ENCODE measurements around the gene NOTO. TPM values are rescaled to one million over a fixed set of nuclear protein-coding genes. Genes with fewer than 3 reads are reported as not detected.

Gene NOTO
- total and polyA plus RNA-seq, 2 experiments from 2014 or later, result not detected

GRCh38 chr2:73227086-73227485 lies 24.7 kb downstream of the NOTO start:
- Histone ChIP-seq H3K4me1 (ENCODE audit: insufficient read depth) (no peaks in the 10 kb centered on the region), H2AFZ (no peak overlapping the region), H3K4me2 (no peak overlapping the region), H4K20me1 (ENCODE audit: insufficient read depth, poor library complexity, severe bottlenecking) (no peaks in the 10 kb centered on the region), H3K27ac (no peak overlapping the region), H3K4me3 (no peak overlapping the region), H3K27me3 (no peaks in the 10 kb centered on the region), H3K79me2 (no peaks in the 10 kb centered on the region), H3K36me3 (replicated peaks; ENCODE audit: insufficient read depth, low read depth) (no peaks in the 10 kb centered on the region), H3K9me3 (ENCODE audit: low read depth) (no peaks in the 10 kb centered on the region), H3K9me2 (replicated peaks; ENCODE audit: insufficient read depth) (no peaks in the 10 kb centered on the region)
- 91% methylated on average over 3 of the region's 3 CpGs for WGBS (ENCODE audit: low lambda C conversion rate, missing lambda C conversion rate)
- no peak for DNase-seq (ENCODE audit: low spot score)
- TF ChIP-seq CTCF (IDR thresholded peaks at IDR 0.05; ENCODE audit: poor library complexity) (no peak), EZH2 (IDR thresholded peaks at IDR 0.05; ENCODE audit: borderline replicate concordance) (no peak), EZH2phosphoT487 (IDR thresholded peaks at IDR 0.05; ENCODE audit: low read depth, severe bottlenecking, unreplicated experiment) (no peak)

GRCh38 chr2:73228631-73229030 lies 26.3 kb downstream of the NOTO start:
- DNase-seq (ENCODE audit: low spot score), result no peak
- TF ChIP-seq EZH2 (IDR thresholded peaks at IDR 0.05; ENCODE audit: borderline replicate concordance), result no peak
- TF ChIP-seq EZH2phosphoT487 (IDR thresholded peaks at IDR 0.05; ENCODE audit: low read depth, severe bottlenecking, unreplicated experiment), result no peak
- no peak for TF ChIP-seq CTCF (IDR thresholded peaks at IDR 0.05; ENCODE audit: poor library complexity)
- H3K27ac ChIP-seq, result no peak overlapping the region
- H3K4me1 ChIP-seq (ENCODE audit: insufficient read depth), result no peaks in the 10 kb centered on the region
- WGBS (ENCODE audit: low lambda C conversion rate, missing lambda C conversion rate), result 92% methylated on average over 14 of the region's 14 CpGs
- H3K4me2 ChIP-seq, result no peak overlapping the region
- H3K4me3 ChIP-seq, result no peak overlapping the region
- no peak overlapping the region for H2AFZ ChIP-seq
- H3K9me2 ChIP-seq (replicated peaks; ENCODE audit: insufficient read depth), result no peaks in the 10 kb centered on the region
- no peaks in the 10 kb centered on the region for H3K36me3 ChIP-seq (replicated peaks; ENCODE audit: insufficient read depth, low read depth)
- no peaks in the 10 kb centered on the region for H3K27me3 ChIP-seq
- no peaks in the 10 kb centered on the region for H3K79me2 ChIP-seq
- H3K9me3 ChIP-seq (ENCODE audit: low read depth), result no peaks in the 10 kb centered on the region
- H4K20me1 ChIP-seq (ENCODE audit: insufficient read depth, poor library complexity, severe bottlenecking), result no peaks in the 10 kb centered on the region

- Histone ChIP-seq H3K4me3 (peak overlapping the region; percentile 32), H3K27ac (no peak overlapping the region), H3K9me2 (replicated peaks; ENCODE audit: insufficient read depth) (no peaks in the 10 kb centered on the region), H3K36me3 (replicated peaks; ENCODE audit: insufficient read depth, low read depth) (no peaks in the 10 kb centered on the region), H3K4me1 (ENCODE audit: insufficient read depth) (peaks cover 6% of the 10 kb centered on the region), H3K4me2 (peak overlapping the region; percentile 85), H3K79me2 (peaks cover 33% of the 10 kb centered on the region), H2AFZ (peak overlapping the region; percentile 55), H4K20me1 (ENCODE audit: insufficient read depth, poor library complexity, severe bottlenecking) (peaks cover 30% of the 10 kb centered on the region), H3K27me3 (no peaks in the 10 kb centered on the region), H3K9me3 (ENCODE audit: low read depth) (no peaks in the 10 kb centered on the region)
- peak; percentile 43 for DNase-seq (ENCODE audit: low spot score)
- WGBS (ENCODE audit: low lambda C conversion rate, missing lambda C conversion rate), result 12% methylated on average over 15 of the region's 37 CpGs
- no peak for TF ChIP-seq CTCF (IDR thresholded peaks at IDR 0.05; ENCODE audit: poor library complexity)
- no peak for TF ChIP-seq EZH2 (IDR thresholded peaks at IDR 0.05; ENCODE audit: borderline replicate concordance)
- TF ChIP-seq EZH2phosphoT487 (IDR thresholded peaks at IDR 0.05; ENCODE audit: low read depth, severe bottlenecking, unreplicated experiment), result no peak
Observed at GRCh38 chr2:73232403-73233153, 30.2 kb downstream of the NOTO start.

All from hepatocyte (in vitro differentiated cells).